ENCODE measurements around the gene C14orf93.

The C14orf93 gene

GRCh38 chr14:23033801-23034497 lies 24.0 kb upstream of the C14orf93 start:
- no peak for TF ChIP-seq CTCF (IDR thresholded peaks at IDR 0.05)
- peaks cover 9% of the 10 kb centered on the region for H3K36me3 ChIP-seq
- peak overlapping the region; percentile 86 for H3K27ac ChIP-seq
- peaks cover 14 to 16% of the 10 kb centered on the region in 2 experiments for H3K4me1 ChIP-seq (ENCODE audit: control insufficient read depth in 1 of 2, insufficient read depth in 1 of 2, low read depth in 1 of 2, low read length in 1 of 2)
- H3K9me3 ChIP-seq = no peaks in the 10 kb centered on the region
- peak overlapping the region; percentile 77 to 93 for H3K4me3 ChIP-seq (ENCODE audit: low read depth in 1 of 2, low read length in 1 of 2)
- H3K27me3 ChIP-seq = no peaks in the 10 kb centered on the region

GRCh38 chr14:23033251-23033727 lies 23.3 kb upstream of the C14orf93 start:
- H3K4me3 ChIP-seq (ENCODE audit: low read depth in 1 of 2, low read length in 1 of 2) = no peak overlapping the region
- TF ChIP-seq CTCF (IDR thresholded peaks at IDR 0.05) = no peak
- peaks cover 9% of the 10 kb centered on the region for H3K36me3 ChIP-seq

GRCh38 chr14:23030936-23031335 lies 21.0 kb upstream of the C14orf93 start:
- Histone ChIP-seq H3K4me1 (ENCODE audit: control insufficient read depth in 1 of 2, insufficient read depth in 1 of 2, low read depth in 1 of 2, low read length in 1 of 2) (peaks cover 14 to 20% of the 10 kb centered on the region in 2 experiments), H3K27me3 (no peaks in the 10 kb centered on the region), H3K9me3 (no peaks in the 10 kb centered on the region), H3K27ac (no peak overlapping the region), H3K4me3 (ENCODE audit: low read depth in 1 of 2, low read length in 1 of 2) (no peak overlapping the region), H3K36me3 (peaks cover 9% of the 10 kb centered on the region)
- no peak for TF ChIP-seq CTCF (IDR thresholded peaks at IDR 0.05)

More at GRCh38 chr14:23033251-23033727, 23.3 kb upstream of the C14orf93 start:
- no peaks in the 10 kb centered on the region for H3K9me3 ChIP-seq
- H3K4me1 ChIP-seq (ENCODE audit: control insufficient read depth in 1 of 2, insufficient read depth in 1 of 2, low read depth in 1 of 2, low read length in 1 of 2) = peaks cover 14 to 16% of the 10 kb centered on the region in 2 experiments
- no peaks in the 10 kb centered on the region for H3K27me3 ChIP-seq
- H3K27ac ChIP-seq = no peak overlapping the region

GRCh38 chr14:23028799-23029198 lies 18.9 kb upstream of the C14orf93 start:
- TF ChIP-seq CTCF (IDR thresholded peaks at IDR 0.05) = no peak
- Histone ChIP-seq H3K36me3 (peaks cover 9% of the 10 kb centered on the region), H3K27me3 (no peaks in the 10 kb centered on the region), H3K4me3 (ENCODE audit: low read depth in 1 of 2, low read length in 1 of 2) (no peak overlapping the region), H3K27ac (no peak overlapping the region), H3K4me1 (ENCODE audit: control insufficient read depth in 1 of 2, insufficient read depth in 1 of 2, low read depth in 1 of 2, low read length in 1 of 2) (peaks cover 8 to 19% of the 10 kb centered on the region in 2 experiments), H3K9me3 (no peaks in the 10 kb centered on the region)

- H3K4me3 ChIP-seq (ENCODE audit: low read depth in 1 of 2, low read length in 1 of 2) = no peak overlapping the region
- no peaks in the 10 kb centered on the region for H3K27me3 ChIP-seq
- H3K27ac ChIP-seq = no peak overlapping the region
- TF ChIP-seq CTCF (IDR thresholded peaks at IDR 0.05) = no peak
- H3K36me3 ChIP-seq = no peaks in the 10 kb centered on the region
- no peaks in the 10 kb centered on the region for H3K9me3 ChIP-seq
- H3K4me1 ChIP-seq (ENCODE audit: control insufficient read depth in 1 of 2, insufficient read depth in 1 of 2, low read depth in 1 of 2, low read length in 1 of 2) = peaks cover 8 to 17% of the 10 kb centered on the region in 2 experiments
Observed at GRCh38 chr14:23025151-23025814, 15.3 kb upstream of the C14orf93 start.
